Kidney (tissue), 14 donors: Measurements from ENCODE around the gene IFNGR1. TPM values are rescaled to one million over a fixed set of nuclear protein-coding genes. Genes with fewer than 3 reads are reported as not detected.

Experiments
- DNase-seq, 5 donors: peaks; one replicate each; pipeline ENCODE4 v3.0.0-alpha.2; 2013 to 2020
- FAIRE-seq: peaks from 2 replicates; lab custom pipeline; 2012; peaks lifted over from hg19 to GRCh38; lab: Jason Lieb, UNC
- H3K27ac ChIP-seq, 2 donors: one replicate each; pipeline ENCODE4 v1.7.0; 2013; ENCODE audit warnings: low read depth in 2 of 2, low read length in 2 of 2, inconsistent platforms in 1 of 2
- H3K27me3 ChIP-seq: one replicate; pipeline ENCODE4 v1.7.1; 2013; ENCODE audit warnings: low read length, inconsistent platforms; ENCODE audit not compliant: control insufficient read depth, insufficient read depth
- H3K36me3 ChIP-seq, 3 donors: one replicate each; pipeline versions ENCODE4 v1.7.0 to v1.7.1; 2013; ENCODE audit warnings: low read length in 3 of 3, control low read depth in 1 of 3, inconsistent platforms in 1 of 3; ENCODE audit not compliant: insufficient read depth in 3 of 3, control insufficient read depth in 2 of 3
- H3K4me1 ChIP-seq, 3 donors: one replicate each; pipeline versions ENCODE4 v1.7.0 to v1.7.1; 2013; ENCODE audit warnings: low read length in 3 of 3, inconsistent platforms in 1 of 3, low read depth in 1 of 3; ENCODE audit not compliant: control insufficient read depth in 2 of 3, insufficient read depth in 2 of 3
- H3K4me3 ChIP-seq, 3 donors: one replicate each; pipeline versions ENCODE4 v1.7.0 to v1.8.1; 2013; ENCODE audit warnings: low read length in 3 of 3, control low read depth in 1 of 3, inconsistent platforms in 1 of 3
- H3K9ac ChIP-seq, 3 donors: one replicate each; pipeline versions ENCODE4 v1.7.0 to v1.7.1; 2013; ENCODE audit warnings: low read length in 3 of 3, control low read depth in 1 of 3, inconsistent platforms in 1 of 3
- H3K9me3 ChIP-seq, 3 donors: one replicate each; pipeline versions ENCODE4 v1.7.0 to v1.7.1; 2013; ENCODE audit warnings: low read length in 3 of 3, control low read depth in 1 of 3, inconsistent platforms in 1 of 3; ENCODE audit not compliant: control insufficient read depth in 2 of 3, insufficient read depth in 1 of 3
- CTCF ChIP-seq: IDR thresholded peaks from 3 replicates; pipeline ENCODE4 v1.5.1; 2012; ENCODE audit warnings: mild to moderate bottlenecking, moderate library complexity, borderline replicate concordance; ENCODE audit not compliant: insufficient read depth; ENCODE audit errors: extremely low read depth
- intact Hi-C: fragments of 100-400 bp; cut with DNase I; formaldehyde crosslinking; loops from one replicate; pipeline ENCODE4 v1.11.1; 2022
- polyA plus RNA-seq: library from polyadenylated mRNA; stranded (reverse); fragments of 350-450 nt; fragmentation: Illumina TruSeq; extraction: RNeasy Lipid Tissue Mini Kit (QIAGEN cat#74804); gene quantifications from one replicate; pipeline ENCODE4 v1.2.3, GENCODE V29; 2014; ENCODE audit warnings: low read depth, low replicate concordance; ENCODE audit not compliant: insufficient read depth
- total RNA-seq: library from RNA; stranded (reverse); fragmentation: NEBNext Ultra II Directional; extraction: Animal tissue kit (Norgen Biotek cat#: 25700); gene quantifications from one replicate; pipeline ENCODE4 v1.2.1, GENCODE V29; 2021
- donor health status: control.
- donor health status: control.
- donor health status: control.
- donor health status: control.
- donor health status: control.
- donor health status: DM: yes; HTN: yes; CAD: no.
- donor health status: Normal renal cell carcinoma (clear cell type).

The IFNGR1 gene
- total and polyA plus RNA-seq, 2 donors from 2014 or later, result 42.8 to 94.3 TPM

GRCh38 chr6:137261361-137261760 is 42.2 kb upstream of the IFNGR1 start:
- H3K4me1 ChIP-seq, result no peaks in the 10 kb centered on the region
- H3K27ac ChIP-seq, result peak overlapping the region in 1 of 2 donors; percentile 6
- FAIRE-seq, result peak; percentile 54
- TF ChIP-seq CTCF, result no peak
- H3K36me3 ChIP-seq, result no peaks in the 10 kb centered on the region
- no peaks in the 10 kb centered on the region for H3K27me3 ChIP-seq
- no peak overlapping the region for H3K9ac ChIP-seq
- intact Hi-C loops, result no loop called here
- peak in 2 of 5 donors; percentile 38 to 80 for DNase-seq
- H3K9me3 ChIP-seq, result peaks cover 0 to under 1% (median 0%) of the 10 kb centered on the region in 3 donors
- no peak overlapping the region for H3K4me3 ChIP-seq

GRCh38 chr6:137260217-137260616 is 41.0 kb upstream of the IFNGR1 start:
- Histone ChIP-seq H3K4me3 (no peak overlapping the region), H3K9ac (no peak overlapping the region), H3K9me3 (peaks cover 0 to 9% (median 0%) of the 10 kb centered on the region in 3 donors), H3K36me3 (no peaks in the 10 kb centered on the region), H3K27me3 (no peaks in the 10 kb centered on the region), H3K4me1 (no peaks in the 10 kb centered on the region), H3K27ac (no peak overlapping the region)
- DNase-seq (no peak), FAIRE-seq (no peak)
- TF ChIP-seq CTCF, result no peak
- intact Hi-C loops, result no loop called here

- no peak for FAIRE-seq
These were observed 40.2 kb upstream of the IFNGR1 start for GRCh38 chr6:137259349-137259748.

More at GRCh38 chr6:137259349-137259748, 40.2 kb upstream of the IFNGR1 start:
- H3K9me3 ChIP-seq, result peaks cover 0 to 9% (median 0%) of the 10 kb centered on the region in 3 donors
- no peaks in the 10 kb centered on the region for H3K27me3 ChIP-seq
- no peak for DNase-seq
- intact Hi-C loops, result no loop called here
- H3K36me3 ChIP-seq, result no peaks in the 10 kb centered on the region
- H3K9ac ChIP-seq, result no peak overlapping the region
- no peak overlapping the region for H3K4me3 ChIP-seq
- no peak for TF ChIP-seq CTCF
- no peak overlapping the region for H3K27ac ChIP-seq
- no peaks in the 10 kb centered on the region for H3K4me1 ChIP-seq
